HG02840 (cell line): ENCODE measurements around the gene ADGRV1.

ENCODE experiments used
- ATAC-seq: cut with Tn5 transposase; IDR thresholded peaks from one replicate; pipeline ENCODE4 v1.9.1; 2021; ENCODE audit warnings: mild to moderate bottlenecking, moderate library complexity, moderate number of reproducible peaks; ENCODE audit not compliant: unreplicated experiment, low FRiP score

ADGRV1 gene

DNA sequence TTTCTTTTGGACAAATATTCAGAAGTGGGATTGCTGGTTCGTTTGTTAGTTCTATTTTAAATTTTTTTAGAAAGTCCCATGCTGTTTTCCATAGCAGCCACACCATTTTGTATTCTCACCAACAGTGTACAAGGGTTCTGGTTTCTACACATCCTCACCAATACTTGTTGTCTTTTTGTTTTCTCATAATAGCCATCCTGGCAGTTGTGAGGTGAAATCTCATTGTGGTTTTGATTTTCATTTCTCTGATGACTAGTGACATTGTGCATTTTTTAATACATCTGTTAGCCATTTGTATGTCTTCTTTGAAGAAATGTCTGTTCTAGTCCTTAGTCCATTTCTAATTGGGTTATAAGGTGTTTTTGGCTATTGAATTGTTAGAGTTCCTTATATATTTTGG, 610.3 kb downstream of the ADGRV1 start:
- no peak for ATAC-seq

DNA sequence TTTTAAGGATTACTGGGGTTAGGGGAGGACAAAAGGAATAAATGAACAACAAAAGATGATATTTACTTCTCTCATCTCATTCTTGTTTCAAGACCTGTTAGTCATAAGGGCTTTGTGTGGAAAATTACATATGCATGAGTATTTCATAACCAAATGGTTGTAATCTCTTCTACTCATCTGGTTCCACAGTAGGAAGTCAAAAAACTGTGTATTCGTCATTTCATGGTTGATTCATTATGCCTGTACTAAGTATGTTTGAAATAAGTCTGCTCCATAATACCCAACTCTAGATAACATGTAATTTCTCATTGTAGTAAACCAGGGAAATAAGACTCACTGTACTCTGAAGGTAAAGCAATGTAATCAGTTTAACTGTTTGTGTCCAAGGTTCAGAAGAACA, 611.7 kb downstream of the ADGRV1 start:
- ATAC-seq: no peak

DNA sequence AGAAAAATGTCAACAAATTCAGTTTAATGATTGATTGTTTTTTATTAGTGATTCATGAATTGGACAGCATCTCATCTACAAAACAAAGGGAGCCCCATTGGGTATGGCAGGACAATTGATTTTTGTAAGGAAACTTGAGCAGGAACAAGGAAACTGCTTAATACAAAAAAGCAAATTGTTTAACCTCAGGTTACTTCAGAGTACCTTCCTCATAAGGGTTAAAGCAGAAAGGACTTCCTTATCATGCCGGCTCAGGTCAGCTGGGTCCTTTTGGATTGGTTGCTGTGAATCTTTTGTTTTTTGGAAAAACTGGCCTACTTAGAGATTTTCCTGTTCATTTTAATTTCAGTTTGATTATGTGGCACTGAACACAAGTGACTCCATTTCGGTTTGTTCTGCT, 612.7 kb downstream of the ADGRV1 start:
- ATAC-seq: no peak

DNA sequence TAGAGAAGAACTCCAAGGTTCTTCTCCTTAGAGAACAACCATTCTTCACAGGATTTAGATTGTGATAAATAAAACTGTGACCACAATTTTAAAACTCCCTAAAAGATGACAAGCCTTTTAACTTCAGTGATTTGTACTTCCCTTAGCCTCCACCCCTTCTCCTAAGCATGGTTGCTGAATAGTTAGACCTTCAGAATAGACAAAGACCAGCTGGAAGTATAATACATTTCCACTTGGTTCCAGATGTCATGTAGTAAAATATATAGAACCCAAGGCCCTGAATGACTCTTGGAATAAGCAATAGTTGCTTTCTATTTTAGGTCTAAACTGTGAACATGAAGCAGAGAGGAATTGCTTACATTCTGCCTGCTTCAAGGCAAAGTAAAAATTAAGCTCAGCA, 615.8 kb downstream of the ADGRV1 start:
- ATAC-seq: no peak

DNA sequence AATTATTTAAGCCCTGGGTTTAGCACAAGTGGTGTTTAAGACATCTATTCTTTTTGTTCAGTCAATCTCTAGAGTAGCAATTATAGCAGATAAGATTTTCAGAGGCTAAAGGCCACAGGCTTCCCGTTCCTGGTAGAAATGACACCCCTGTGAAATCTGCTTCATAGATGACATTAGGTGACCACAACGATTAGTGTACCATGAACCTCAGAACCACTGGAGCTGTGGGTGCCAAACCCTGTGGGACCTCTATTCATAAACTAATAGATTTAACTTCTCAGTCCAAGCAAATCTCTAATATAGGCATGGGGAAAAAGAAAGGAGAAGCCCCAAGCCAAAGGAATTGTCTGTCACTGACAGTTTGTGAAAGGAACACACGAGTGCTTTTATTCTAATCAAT, 617.1 kb downstream of the ADGRV1 start:
- no peak for ATAC-seq

DNA sequence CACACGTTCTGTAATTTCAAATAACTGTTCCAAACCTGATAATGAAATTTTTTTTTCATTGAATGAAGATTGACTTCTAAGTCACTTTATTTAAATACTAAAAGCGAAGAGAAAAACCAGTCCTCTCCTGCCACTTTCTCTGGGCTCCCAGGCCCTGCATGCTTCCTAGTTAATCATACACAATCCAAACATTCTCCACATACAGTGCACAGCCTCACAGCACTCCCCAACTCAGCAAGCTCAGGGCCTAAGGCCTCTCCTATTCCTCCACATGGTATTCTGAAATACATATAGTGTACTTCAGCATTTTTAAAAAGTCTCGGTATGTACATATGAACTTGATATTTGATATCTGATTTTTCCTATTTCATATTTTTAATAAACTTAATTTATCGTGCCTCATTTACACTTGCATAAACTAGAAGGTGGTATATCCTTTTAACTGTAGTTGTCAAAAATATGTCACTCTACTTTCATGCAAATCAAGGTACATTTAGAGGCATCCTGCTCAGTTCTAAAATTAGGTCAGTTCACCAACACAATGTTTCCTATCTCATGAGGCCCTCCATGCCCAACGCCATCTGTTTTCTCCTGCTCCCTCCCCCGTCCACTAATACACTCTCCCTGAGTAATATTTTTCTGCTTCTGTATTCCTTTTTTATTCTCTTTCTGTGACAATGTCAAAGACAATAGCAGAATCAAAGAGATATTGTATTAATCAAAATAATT, 617.9 kb downstream of the ADGRV1 start:
- no peak for ATAC-seq

DNA sequence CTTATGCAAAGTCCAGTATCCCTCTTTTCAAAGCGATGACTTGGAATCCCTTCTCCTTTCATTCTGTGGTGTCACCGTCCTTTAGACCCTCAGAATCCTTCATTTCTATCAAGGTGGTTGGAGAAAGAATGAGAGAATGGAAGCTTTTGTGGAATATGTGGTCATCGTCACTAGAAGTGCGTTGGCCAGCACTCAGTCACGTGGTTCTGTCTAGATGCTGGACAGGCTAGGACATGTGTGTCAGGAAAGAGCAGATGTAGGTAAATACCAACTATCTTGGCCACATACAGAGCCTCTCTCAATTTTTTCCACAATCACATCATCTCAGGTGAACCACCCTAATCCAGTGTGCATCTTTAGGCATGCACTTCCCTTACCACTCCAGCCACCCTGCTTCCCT, 618.5 kb downstream of the ADGRV1 start:
- ATAC-seq: no peak

DNA sequence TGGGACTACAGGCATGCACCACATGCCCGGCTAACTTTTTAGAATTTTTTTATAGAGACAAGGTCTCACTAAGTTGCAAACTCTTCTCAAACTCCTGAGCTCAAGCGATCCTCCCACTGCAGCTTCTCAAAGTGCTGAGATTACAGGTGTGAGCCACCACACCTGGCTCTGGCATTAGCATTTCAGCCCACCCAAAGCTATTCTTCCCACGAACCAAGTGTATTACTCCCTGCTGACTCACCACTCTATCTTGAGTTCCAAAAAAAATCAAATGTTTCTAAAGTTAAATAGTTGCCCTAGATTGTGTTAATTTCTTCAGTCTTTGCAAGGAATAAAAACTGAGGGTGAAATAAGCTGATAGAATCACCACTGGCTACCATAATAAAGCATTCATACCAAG, 619.0 kb downstream of the ADGRV1 start:
- no peak for ATAC-seq

DNA sequence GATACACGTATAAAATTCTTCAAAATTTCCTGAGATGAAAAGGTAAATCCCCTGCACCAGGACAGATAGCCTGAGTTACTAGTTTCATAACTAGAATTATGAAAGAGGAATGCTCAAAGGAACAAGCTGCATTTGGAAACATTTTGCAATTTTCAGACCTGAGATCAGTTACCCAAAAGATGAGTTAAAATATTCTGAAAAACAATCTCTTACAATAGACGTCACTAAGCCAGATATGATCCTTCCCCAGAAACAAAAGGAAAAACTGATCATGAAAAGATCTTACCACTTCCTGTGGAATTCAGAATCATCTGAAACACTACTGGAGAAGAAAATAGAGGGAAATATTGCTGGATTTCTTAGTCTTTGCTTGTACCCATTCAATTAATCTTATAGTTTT, 619.9 kb downstream of the ADGRV1 start:
- ATAC-seq: no peak

DNA sequence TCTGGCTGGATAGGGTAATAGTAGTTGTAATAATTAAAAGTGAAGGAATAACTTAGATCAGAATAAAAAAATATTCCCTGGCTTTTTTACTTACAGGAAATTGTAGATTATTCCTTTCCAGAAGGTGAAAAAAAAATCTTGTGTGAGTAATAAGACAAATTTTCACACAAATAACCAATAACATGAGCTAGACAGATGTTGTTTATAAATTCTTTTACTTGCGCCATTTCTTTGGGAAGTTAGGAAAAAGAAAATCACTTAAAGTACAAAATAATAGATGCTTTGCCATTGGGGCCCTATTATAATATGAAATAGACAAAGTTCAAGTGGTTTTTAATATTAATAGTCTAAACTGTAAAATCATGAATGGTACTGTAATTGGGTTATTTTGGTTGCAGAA, 620.4 kb downstream of the ADGRV1 start:
- ATAC-seq: no peak

DNA sequence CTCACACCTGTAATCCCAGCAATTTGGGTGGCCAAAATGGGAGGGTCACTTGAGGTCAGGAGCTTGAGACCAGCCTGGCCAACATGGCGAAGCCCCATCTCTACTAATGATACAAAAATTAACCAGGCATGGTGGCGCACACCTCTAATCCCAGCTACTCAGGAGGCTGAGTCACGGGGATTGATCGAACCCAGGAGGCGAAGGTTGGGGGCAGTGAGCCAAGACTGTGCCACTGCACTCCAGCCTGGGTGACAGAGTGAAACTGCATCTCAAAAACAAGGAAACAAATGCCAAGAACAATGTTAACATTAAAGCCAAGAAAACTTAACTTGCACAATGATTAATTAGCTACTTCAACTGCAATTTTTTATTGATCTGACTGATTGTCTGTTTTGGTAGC, 621.9 kb downstream of the ADGRV1 start:
- ATAC-seq: no peak

DNA sequence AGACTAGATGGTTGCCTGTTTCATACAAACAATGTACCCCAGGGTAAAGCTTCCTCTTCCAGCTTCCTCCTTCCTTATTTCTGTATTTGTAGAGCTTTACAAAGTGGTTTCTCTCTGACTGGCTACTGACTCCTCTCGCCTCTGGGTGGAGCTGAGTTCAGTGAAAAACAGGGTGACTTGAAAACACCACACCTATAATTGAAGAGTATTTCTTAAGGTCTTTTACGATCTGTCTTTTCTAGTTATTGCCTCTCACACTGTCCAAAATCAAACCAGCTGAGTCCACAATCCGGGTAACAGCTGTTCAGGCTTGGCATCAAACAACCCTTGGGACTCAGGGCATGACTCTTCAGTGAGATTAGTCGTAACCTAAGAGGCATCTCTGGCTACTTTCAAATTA, 624.2 kb downstream of the ADGRV1 start:
- ATAC-seq: no peak

DNA sequence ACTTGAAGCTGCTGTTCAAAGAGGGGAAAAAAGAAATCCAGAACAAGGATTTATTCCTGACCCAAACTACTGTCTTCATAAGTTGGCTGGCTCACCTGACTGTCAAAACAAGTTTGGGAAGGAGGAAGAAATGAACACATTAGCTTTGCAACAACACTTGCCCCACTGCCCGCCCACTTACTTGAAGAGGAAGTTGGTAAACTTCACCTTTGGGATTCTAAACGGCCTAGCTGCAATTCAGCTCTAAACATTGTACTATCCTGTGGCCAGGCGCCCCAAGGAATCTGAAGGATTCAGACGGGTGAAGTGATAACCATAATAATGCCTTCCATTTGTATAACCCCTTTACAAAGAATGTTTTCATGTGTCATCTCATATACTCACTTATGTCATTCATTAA, 625.1 kb downstream of the ADGRV1 start:
- ATAC-seq: no peak

DNA sequence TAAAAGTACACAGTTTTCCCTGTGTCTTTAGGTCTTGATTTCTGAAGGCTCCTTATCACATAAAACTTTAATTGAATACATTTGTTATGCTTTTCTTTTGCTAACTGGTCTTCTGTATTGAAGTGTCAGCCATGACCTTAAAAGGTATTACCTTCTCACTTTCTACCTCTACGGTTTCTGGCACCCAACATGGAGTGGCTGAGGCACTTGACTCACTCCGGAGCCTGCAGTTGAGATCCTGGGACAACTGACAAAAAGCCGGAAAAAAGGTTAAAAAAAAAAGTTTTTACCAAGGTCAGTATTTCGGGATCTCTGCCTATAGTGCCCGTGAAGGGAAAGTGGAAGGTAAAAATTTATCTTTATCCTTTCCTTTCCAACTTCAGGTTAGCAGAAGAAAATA, 627.5 kb downstream of the ADGRV1 start:
- ATAC-seq: no peak

DNA sequence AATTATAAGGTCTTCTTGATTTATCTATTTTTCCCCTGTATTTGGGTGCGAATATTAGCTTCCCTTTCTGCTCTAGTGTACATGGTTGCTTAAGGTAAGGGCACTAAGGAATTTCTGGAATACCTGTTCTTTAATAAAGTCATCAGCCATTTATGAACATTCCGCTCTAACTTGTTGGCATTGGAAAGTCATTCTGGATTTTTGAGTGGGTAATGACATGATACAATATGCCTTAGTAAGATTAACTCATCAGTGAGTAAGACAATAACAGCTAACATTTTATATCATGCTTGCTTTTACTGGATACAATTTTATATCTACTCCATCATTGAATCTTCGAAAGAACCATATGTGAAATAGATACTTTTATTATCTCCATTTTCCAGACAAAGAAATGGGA, 628.4 kb downstream of the ADGRV1 start:
- ATAC-seq: no peak

DNA sequence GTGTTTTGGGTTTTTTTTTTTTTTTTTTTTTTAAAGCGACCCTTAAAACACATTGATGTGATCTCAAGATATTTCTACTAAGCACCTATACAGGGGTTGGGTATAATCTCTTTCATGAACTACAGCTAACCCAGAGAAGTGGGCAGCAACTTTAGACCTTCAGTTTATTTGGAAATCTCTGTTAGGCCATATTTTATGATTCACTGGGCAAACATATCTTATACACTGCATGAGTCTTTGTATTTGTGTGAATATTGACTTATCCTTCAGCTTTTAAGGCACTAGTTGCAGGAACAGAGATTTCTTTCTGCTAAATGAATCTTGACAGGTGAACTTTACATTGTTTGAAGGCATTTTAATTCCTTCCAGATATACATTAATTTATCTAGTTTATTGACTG, 630.2 kb downstream of the ADGRV1 start:
- ATAC-seq: no peak

DNA sequence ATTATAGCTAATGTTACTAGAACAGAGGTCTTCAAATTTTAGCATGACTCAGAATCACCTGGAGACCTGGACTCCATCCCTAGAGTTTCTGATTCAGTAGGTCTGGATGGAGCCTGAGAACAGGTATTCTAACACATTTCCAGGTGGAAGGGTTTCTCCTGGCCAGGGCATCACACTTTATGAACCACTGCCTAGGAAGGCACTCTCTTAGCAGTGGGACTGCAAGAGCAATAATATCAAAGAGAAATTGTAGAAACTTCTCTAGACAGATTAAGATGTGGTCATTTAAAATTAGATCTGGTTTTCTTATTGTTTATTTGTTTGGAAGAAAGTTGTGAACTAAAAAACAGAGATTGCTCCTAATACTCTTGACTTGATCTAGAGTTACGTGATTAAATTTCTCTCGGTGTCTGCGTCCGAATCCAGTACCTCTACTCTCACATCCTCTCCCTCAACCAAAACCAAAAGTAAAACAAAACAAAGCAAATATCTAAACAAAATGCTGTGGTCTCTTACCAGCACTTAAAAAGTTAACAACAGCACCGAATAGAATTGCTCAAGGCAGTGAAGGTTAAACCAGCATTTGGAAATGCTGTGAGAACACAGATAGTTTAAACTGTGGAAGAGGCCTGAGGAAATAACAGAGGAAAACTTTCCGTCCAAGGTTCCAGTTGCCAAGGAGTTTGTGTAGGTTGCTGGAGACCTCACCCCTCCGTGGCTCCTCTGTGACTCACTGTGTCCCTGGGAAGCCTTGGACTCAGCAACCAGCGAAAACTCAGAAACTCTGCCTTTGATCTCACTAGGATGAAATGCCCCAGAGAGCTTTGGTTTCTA, 631.1 kb downstream of the ADGRV1 start:
- no peak for ATAC-seq

DNA sequence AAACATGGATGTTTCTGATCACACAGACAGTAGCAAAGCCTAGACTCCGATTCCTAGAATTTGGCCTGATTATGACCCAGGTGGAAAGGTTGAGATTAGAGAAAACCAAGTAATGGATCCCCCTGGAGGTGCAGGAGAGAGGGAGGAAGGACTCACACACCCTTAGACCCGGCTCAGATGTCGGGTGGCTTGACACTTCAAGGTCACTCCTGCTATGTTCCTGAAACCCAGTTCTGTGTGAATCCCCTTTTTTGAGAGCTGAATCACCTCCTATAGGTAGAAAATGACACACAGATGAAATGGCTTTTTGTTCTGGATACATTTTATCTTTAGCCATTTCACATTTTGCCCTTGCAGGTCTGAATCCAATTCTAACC, 631.7 kb downstream of the ADGRV1 start:
- ATAC-seq: no peak

DNA sequence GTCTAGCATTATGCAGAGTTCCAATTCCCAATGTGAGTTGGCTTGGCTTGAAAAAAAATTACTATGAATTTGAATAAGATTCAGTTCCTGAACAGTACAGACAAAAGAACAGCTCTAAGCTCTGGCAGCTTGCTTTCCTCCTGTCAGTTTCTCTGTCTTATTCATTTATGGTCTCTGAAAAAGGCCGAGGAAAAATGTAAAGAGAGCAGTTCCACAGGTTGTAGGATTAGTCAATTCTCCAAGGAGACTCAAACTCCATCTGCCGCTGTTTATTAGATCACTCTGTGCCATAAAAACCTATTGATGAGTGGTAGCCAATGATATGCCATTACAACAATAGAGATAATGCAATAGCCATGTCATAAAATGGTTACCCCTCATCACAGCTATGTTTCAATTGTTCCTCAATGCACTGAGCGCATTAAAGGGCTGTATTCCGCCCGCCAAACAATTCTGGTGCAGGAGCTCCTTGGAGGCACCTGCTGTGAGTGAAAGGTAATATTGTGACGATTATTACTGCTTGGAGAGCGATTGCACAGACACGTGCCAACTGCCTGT, 636.3 kb downstream of the ADGRV1 start:
- ATAC-seq: no peak

DNA sequence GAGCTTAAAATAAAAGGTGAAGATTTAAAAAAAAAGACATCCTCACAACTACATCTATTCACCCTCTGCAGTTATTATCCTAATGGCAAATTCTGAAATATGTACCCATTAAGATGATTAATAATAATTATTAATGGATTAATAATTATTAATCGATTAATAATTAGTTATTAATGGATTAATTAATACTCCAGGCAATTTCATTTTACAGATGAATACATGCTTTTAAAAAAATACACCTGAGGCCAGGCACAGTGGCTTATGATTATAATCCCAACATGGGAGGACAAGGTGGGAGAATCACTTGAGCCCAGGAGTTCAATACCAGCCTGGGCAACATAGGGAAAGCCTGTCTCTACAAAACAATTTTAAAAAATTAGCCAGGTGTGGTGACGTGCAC, 642.1 kb downstream of the ADGRV1 start:
- ATAC-seq: no peak

DNA sequence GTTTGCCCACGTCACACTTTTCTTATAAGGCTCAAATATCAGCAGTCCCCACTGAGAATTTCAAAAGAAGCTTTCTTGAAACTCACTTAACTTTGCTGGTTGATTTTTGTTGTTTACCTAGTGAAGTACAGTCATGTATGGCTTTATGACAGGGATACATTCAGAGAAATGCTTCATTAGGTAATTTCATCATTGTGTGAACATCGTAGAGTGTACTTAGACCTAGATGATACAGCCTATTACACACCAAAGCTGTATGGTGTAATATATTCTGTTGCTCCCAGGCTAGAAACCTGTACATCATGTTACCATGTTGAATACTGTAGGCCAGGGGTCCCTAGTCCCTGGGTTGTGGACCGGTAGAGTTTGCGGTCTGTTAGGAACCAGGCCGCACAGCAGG, 647.5 kb downstream of the ADGRV1 start:
- ATAC-seq: no peak

DNA sequence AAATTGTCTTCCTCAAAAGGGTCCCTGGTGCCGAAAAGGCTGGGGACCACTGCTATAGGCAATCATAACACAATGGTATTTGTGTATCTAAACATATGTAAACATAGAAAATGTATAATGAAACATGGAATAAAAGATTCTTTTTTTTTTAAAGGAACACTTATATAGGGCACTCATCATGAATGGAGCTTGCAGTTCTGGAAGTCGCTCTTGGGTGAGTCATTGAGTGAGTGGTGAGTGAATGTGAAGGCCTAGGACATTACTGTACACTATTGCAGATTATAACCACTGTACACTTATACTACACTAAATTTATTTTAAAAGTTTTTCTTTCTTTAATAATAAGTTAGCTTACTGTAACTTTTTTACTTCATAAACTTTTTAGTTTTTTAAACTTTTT, 648.1 kb downstream of the ADGRV1 start:
- no peak for ATAC-seq
